PC-3 (cell line): ENCODE measurements around the gene SRRM3.

ENCODE experiments used
- EZH2 ChIP-seq: fragments of 300-600 bp; sonication (generic); IDR thresholded peaks from one replicate; pipeline ENCODE4 v1.6.1; 2017; ENCODE audit warnings: antibody characterized with exemption, mild to moderate bottlenecking, low read length; ENCODE audit not compliant: unreplicated experiment
- EZH2phosphoT487 ChIP-seq: fragments of 300-600 bp; sonication (generic); IDR thresholded peaks from 2 replicates; pipeline ENCODE4 v1.6.1; 2018; ENCODE audit warnings: mild to moderate bottlenecking, antibody characterized with exemption, low read length, borderline replicate concordance
- TF ChIP-seq, protein P1 (sequence below): fragments of 300-600 bp; sonication (generic); conservative IDR thresholded peaks from 2 replicates; pipeline ENCODE4 v1.5.1; 2017; ENCODE audit warnings: antibody characterized with exemption, low read depth, mild to moderate bottlenecking, low read length

DNA sequence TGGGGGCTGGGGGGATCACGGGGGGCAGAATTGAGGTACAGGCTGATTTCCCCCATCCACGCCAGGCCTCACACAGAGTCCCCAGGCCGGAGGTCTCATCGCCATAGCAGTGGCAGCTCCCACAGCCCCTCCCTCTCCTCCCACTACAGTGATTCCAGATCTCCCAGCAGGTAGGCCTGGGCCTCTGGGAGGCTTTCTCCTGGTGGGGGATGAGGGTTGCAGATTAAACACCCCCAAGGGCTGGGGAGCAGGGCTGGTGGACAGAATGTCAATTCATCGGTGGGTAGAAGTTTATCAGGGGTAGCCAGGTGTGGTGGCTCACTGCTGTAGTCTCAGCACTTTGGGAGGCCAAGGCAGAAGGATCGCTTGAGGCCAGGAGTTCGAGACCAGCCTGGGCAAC, 63.6 kb downstream of the SRRM3 start:
- no peak for TF ChIP-seq EZH2phosphoT487
- TF ChIP-seq, protein P1, sequence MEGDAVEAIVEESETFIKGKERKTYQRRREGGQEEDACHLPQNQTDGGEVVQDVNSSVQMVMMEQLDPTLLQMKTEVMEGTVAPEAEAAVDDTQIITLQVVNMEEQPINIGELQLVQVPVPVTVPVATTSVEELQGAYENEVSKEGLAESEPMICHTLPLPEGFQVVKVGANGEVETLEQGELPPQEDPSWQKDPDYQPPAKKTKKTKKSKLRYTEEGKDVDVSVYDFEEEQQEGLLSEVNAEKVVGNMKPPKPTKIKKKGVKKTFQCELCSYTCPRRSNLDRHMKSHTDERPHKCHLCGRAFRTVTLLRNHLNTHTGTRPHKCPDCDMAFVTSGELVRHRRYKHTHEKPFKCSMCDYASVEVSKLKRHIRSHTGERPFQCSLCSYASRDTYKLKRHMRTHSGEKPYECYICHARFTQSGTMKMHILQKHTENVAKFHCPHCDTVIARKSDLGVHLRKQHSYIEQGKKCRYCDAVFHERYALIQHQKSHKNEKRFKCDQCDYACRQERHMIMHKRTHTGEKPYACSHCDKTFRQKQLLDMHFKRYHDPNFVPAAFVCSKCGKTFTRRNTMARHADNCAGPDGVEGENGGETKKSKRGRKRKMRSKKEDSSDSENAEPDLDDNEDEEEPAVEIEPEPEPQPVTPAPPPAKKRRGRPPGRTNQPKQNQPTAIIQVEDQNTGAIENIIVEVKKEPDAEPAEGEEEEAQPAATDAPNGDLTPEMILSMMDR: no peak
- TF ChIP-seq EZH2: no peak
